Psoas muscle (tissue), 8 donors: ENCODE results near the gene OPA3. TPM values are rescaled to one million over a fixed set of nuclear protein-coding genes. Genes with fewer than 3 reads are reported as not detected.

Source experiments
- ATAC-seq, 4 donors: fragments of 200-7000 bp; cut with Tn5 transposase; one replicate each; pipeline ENCODE4 v1.9.1; 2020; ENCODE audit warnings: moderate library complexity in 3 of 4, mild to moderate bottlenecking in 2 of 4
- DNase-seq, 2 donors: peaks; one replicate each; pipeline ENCODE4 v3.0.0-alpha.2; 2020
- H3K27ac ChIP-seq: fragments of 200-600 bp; one replicate; pipeline ENCODE4 v1.8.0; 2022
- H3K27me3 ChIP-seq, 3 donors: fragments of 200-600 bp in 1 of 3; one replicate each; pipeline versions ENCODE4 v1.6.1 to v1.8.0; 2013 to 2022; ENCODE audit warnings: low read length in 2 of 3, mild to moderate bottlenecking in 2 of 3, moderate library complexity in 1 of 3; ENCODE audit not compliant: insufficient read depth in 3 of 3
- H3K36me3 ChIP-seq, 2 donors: fragments of 200-600 bp in 1 of 2; one replicate each; pipeline versions ENCODE4 v1.6.1 to v1.8.0; 2013 to 2022; ENCODE audit warnings: low read depth in 1 of 2, mild to moderate bottlenecking in 1 of 2, moderate library complexity in 1 of 2; ENCODE audit not compliant: insufficient read depth in 1 of 2
- H3K4me1 ChIP-seq: fragments of 200-600 bp; one replicate; pipeline ENCODE4 v1.8.0; 2022
- H3K4me3 ChIP-seq: fragments of 200-600 bp; one replicate; pipeline ENCODE4 v1.8.0; 2022; ENCODE audit warnings: mild to moderate bottlenecking
- H3K9me3 ChIP-seq: fragments of 200-600 bp; one replicate; pipeline ENCODE4 v1.8.0; 2022
- WGBS, 3 donors: extraction: QIAGEN DNeasy Blood & Tissue Kit; methylation state at CpG; one replicate each; pipeline versions ENCODE4 v1.1.6 to v1.1.7; 2013; 5-methylcytosine and 5-hydroxymethylcytosine counted together
- intact Hi-C, 2 donors: fragments of 100-400 bp; cut with DNase I; formaldehyde crosslinking; loops; one replicate each; pipeline versions ENCODE4 v1.11.0 to v1.14.2; 2022
- polyA plus RNA-seq, 3 donors: library from polyadenylated mRNA; stranded (reverse); fragments of 200-250 nt; gene quantifications; one replicate each; pipeline ENCODE4 v1.2.3, GENCODE V29; 2013
- total RNA-seq, 4 donors: library from RNA; stranded (reverse); fragmentation: NEBNext Ultra II Directional in 2 of 4; extraction: Animal tissue kit (Norgen Biotek cat#: 25700) in 2 of 4; gene quantifications; one replicate each; pipeline versions ENCODE4 v1.2.1 to v1.2.4, GENCODE V29; 2021 to 2023
- TF ChIP-seq, protein P1 (sequence below): fragments of 200-600 bp; IDR thresholded peaks from one replicate; pipeline ENCODE4 v1.8.0; 2022; ENCODE audit warnings: antibody characterized with exemption
- donor health status: healthy with polysubstance abuse.
- donor health status: DM: no; HTN: no; CAD: no; lungs with moderate emphysema.
- donor health status: Bipolar disorder and iron deficiency.
- donor health status: healthy.
- donor health status: DM: yes; HTN: yes; CAD: no.
- donor health status: DM: no; HTN: no; CAD: no.
- donor health status: DM: no; HTN: no; CAD: no.
- donor health status: DM: yes; HTN: yes; CAD: no.

The OPA3 gene
- total and polyA plus RNA-seq, 7 donors, result 9.1 to 27.6 (median 15.8) TPM

DNA sequence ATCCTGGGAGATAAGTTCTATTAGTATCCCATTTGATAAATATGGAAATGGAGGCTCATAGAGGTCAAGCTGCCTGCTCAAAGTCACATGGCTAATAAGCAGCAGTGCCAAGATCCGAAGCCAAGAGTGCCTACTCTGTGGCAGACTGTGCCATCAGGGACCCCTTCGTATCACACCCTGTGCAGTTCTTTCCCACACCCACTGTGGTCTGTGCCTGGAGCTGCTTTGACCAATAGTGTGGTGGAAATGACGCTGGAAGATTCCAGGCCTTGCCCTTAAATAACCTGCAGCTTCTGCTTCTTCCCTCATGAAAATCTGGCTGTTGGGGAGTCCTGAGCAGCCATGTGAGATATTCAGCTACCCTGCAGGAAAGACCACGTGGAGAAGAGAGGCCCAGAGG, 10.1 kb downstream of the OPA3 start:
- peaks cover 4% of the 10 kb centered on the region for H3K9me3 ChIP-seq
- ATAC-seq (peak in 1 of 4 donors; percentile 19), DNase-seq (no peak)
- H3K4me1 ChIP-seq, result peaks cover 58% of the 10 kb centered on the region
- TF ChIP-seq, protein P1, sequence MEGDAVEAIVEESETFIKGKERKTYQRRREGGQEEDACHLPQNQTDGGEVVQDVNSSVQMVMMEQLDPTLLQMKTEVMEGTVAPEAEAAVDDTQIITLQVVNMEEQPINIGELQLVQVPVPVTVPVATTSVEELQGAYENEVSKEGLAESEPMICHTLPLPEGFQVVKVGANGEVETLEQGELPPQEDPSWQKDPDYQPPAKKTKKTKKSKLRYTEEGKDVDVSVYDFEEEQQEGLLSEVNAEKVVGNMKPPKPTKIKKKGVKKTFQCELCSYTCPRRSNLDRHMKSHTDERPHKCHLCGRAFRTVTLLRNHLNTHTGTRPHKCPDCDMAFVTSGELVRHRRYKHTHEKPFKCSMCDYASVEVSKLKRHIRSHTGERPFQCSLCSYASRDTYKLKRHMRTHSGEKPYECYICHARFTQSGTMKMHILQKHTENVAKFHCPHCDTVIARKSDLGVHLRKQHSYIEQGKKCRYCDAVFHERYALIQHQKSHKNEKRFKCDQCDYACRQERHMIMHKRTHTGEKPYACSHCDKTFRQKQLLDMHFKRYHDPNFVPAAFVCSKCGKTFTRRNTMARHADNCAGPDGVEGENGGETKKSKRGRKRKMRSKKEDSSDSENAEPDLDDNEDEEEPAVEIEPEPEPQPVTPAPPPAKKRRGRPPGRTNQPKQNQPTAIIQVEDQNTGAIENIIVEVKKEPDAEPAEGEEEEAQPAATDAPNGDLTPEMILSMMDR, result no peak
- peak overlapping the region; percentile 63 for H3K27ac ChIP-seq
- intact Hi-C loops, result no loop called here
- H3K27me3 ChIP-seq, result no peaks in the 10 kb centered on the region
- 41 to 54% (median 43%) methylated on average over 4 of the region's 4 CpGs for WGBS, 3 donors
- H3K36me3 ChIP-seq, result no peaks in the 10 kb centered on the region
- no peak overlapping the region for H3K4me3 ChIP-seq

- Histone ChIP-seq H3K27ac (peak overlapping the region; percentile 51), H3K27me3 (no peaks in the 10 kb centered on the region), H3K4me1 (peaks cover 57% of the 10 kb centered on the region), H3K4me3 (no peak overlapping the region), H3K36me3 (no peaks in the 10 kb centered on the region), H3K9me3 (peaks cover 4% of the 10 kb centered on the region)
- 46 to 55% (median 47%) methylated on average over 8 of the region's 8 CpGs for WGBS, 3 donors
- DNase-seq, result no peak
- intact Hi-C loops, result no loop called here
- peak in 3 of 4 donors; percentile 32 to 49 (median 43) for ATAC-seq
- TF ChIP-seq, protein P1, result no peak
These were observed 13.0 kb downstream of the OPA3 start for GRCh38 chr19:45571457-45572220.

DNA sequence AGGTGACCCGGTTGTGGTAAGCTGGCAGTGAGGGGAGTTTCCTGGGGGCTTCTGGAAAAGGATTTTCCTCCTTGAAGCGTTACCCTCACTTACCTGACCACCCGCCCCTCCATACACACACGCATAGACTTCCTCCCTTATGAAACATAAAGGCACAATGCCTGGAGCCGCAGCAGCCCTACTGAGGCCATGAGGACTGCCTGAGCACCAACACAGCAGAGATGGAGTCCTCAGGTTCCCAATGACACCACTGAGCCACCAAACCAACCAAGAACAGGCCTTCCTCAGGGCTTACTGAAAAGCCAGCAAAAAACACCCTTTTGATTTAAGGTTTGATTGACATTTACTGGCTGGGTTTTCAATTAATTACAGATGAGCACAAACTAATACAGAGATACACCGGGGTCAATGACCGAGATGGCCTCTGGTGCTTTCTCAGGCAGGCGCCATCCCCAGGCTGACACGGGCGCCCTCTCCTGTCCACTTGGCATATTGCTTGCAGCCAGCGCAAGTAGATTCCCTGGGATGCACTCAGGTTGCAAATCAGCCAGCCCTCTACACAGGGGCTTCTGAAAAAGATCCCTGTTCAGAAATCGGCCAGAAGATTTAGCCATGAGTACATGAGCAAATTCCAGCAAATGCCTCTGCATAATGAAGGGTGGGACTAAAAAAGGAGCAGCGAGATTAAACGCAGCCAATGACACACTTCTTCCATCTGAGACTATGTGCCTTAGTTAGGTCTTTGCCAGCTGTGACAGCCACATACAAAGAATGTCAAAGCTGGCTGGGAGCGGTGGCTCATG, 14.8 kb downstream of the OPA3 start:
- H3K27me3 ChIP-seq, result no peaks in the 10 kb centered on the region
- peak overlapping the region; percentile 87 for H3K27ac ChIP-seq
- 48 to 54% (median 50%) methylated on average over 15 of the region's 15 CpGs for WGBS, 3 donors
- H3K4me3 ChIP-seq, result peak overlapping the region; percentile 2
- H3K4me1 ChIP-seq, result peaks cover 47% of the 10 kb centered on the region
- TF ChIP-seq, protein P1, result peak; percentile 77
- DNase-seq (peak; percentile 63 to 83), ATAC-seq (peak; percentile 75 to 81 (median 78))
- peaks cover 4% of the 10 kb centered on the region for H3K9me3 ChIP-seq
- intact Hi-C loops, result loop anchor here in 1 of 2 donors (2.0 kb wide), 1 partner anchor 43 kb away; no protein-coding TSS in a partner anchor
- H3K36me3 ChIP-seq, result no peaks in the 10 kb centered on the region

DNA sequence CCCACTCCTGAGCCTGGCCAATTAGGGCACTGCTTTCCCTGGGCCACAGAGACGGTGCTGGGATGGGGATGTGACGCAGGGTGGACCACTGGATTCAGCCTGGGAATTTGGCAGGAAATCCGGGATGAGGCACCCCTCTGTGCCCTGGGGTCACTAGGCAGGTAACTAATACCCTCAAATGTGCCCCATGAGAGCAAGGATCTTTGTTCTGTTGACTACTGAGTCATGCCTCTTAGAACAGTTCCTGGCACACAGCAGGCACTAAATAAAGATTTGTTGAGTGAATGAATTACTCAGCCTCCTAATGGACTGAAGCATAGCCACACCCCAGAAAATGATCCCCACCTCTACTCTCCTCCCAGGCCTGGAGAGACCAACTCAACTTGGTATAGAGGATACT, 15.9 kb downstream of the OPA3 start:
- Histone ChIP-seq H3K4me1 (peaks cover 37% of the 10 kb centered on the region), H3K27ac (peak overlapping the region; percentile 87)
- ATAC-seq, result peak; percentile 90 to 91 (median 91)

More for the DNA sequence above, 15.9 kb downstream of the OPA3 start:
- no peak for DNase-seq
- Histone ChIP-seq H3K9me3 (peaks cover 4% of the 10 kb centered on the region), H3K27me3 (no peaks in the 10 kb centered on the region), H3K36me3 (no peaks in the 10 kb centered on the region), H3K4me3 (no peak overlapping the region)
- WGBS, 3 donors, result 31 to 66% (median 39%) methylated on average over 3 of the region's 3 CpGs
- intact Hi-C loops, result loop anchor here in 1 of 2 donors (2.0 kb wide), 1 partner anchor 42 kb away; no protein-coding TSS in a partner anchor
- TF ChIP-seq, protein P1, result no peak
